8988T (cell line): ENCODE results near the gene FLVCR2.
"Not testable (repeated sequence)": the region's sequence is repeated elsewhere in the genome, so short reads cannot be mapped to it uniquely, and the experiment has no call there.

ENCODE experiments used
- DNase-seq: peaks from one replicate; pipeline ENCODE4 v3.0.0; 2011

FLVCR2 gene

DNA sequence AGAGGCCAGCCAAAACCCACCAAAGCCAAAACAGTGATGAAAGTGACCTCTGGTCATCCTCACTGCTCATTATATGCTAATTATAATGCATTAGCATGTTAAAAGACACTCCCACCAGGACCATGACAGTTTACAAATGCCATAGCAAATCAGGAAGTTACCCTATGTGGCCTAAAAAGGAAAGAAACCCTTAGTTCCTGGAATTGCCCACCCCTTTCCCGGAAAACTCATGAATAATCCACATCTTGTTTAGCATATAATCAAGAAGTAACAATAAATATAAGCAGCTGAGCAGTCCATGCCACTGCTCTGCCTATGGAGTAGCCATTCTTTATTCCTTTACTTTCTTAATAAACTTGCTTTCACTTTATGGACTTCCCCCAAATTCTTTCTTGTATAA is 21.7 kb downstream of the FLVCR2 start:
- not testable (repeated sequence) for DNase-seq

DNA sequence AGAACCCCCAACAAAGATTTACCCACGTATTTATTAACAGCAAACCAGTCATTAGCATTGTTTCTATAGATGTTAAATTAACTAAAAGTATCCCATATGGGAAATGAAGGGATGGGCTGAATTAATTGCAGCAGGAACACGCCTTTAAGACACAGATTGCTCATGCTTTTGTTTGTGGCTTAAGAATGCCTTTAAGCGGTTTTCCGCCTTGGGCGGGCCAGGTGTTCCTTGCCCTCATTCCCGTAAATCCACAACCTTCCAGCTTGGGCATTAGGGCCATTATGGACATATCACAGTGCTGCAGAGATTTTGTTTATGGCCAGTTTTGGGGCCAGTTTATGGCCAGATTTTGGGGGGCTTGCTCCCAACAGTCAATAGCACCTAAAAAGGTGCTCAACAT is 22.6 kb downstream of the FLVCR2 start:
- not testable (repeated sequence) for DNase-seq

DNA sequence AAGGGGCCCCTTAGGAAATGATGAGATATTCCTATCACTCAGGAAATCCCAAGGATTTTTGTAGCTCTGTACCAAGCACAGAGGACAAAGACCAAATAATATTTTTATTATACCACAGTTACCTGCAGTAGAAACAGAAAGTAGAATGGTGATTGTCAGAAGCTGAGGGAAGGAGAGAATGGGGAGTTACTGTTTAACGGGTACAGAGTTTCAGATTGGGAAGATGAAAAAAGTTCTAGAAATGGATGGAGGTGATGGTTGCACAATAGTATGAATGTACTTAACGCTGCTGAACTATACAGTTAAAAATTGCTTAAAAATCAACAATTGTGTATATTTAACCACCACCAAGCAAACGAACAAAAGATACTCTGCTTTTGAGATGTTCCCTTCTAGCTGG is 24.1 kb downstream of the FLVCR2 start:
- DNase-seq: no peak

DNA sequence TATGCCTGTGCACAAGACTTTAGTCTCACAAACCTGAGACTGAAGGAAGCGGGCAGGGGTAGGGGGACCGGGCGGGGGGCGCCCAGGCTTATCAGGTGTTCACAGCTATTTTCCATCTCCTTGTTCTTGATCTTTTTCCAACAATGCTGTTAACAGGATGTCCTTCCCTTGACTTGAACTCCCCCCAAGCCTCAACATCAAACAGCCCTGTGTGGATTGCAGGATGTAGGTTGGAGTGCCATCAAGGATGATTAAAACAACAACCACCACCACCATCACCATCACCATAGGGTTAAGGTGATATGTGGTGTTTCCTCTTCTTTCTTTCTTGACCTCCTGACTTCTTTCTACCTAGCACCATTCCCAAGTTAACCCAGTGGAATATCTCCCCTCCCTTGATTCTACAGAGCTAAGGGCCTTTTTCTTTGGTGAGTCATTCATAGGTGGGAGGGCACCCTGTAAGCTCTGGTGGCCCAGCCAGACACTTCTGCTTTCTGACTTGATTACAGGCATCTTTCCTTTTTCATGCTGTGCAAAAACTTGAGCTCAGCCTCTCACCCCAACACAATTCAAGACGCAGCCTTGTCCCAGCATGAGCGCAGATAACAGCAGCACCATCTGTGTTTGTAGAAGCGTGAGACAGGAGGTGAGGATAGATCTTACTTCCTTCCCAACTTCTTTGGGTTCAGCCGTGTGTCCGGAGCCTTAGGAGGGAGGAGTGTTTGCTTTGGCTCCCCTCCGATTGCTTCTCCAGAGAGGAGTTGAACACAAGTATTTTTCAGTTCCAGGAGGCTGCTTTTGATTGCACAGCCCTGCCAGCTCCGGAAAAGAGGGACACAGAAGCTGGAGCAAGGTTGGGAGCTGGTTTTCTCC is 26.8 kb downstream of the FLVCR2 start:
- no peak for DNase-seq

DNA sequence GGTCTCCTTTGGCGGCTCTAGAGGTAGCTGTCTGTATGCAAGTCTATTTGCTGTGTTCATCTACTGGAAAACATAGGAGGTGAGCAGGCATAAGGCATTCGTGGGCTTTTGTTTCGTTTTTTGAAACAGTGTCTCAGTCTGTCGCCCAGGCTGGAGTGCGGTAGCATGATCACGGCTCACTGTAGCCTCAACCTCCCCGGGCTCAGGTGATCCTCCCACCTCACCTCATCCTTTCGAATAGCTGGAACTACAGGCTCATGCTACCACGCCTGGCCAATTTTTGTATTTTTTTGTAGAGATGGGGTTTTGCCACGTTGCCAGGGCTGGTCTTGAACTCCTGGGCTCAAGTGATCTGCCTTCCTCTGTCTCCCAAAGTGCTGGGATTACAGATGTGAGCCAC is 27.5 kb downstream of the FLVCR2 start:
- no peak for DNase-seq

DNA sequence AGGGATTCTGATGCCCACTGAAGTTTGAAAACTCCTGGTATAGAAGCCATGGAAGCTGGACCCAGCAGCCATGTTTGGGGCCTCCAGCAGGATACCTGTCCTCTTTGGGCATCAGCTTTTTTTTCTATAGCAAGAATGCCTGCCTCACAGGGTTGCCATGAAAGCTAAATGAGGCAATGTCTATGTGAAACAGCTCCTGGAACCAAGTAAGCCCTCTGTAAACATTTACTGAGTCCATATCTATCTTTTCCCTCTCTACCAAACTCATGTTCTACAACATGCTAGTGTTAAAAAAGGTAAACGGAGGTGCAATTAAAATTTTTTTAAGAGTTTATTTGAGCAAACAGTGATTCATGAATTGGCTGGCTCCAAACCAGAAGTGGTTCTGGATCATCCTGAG is 28.6 kb downstream of the FLVCR2 start:
- no peak for DNase-seq

DNA sequence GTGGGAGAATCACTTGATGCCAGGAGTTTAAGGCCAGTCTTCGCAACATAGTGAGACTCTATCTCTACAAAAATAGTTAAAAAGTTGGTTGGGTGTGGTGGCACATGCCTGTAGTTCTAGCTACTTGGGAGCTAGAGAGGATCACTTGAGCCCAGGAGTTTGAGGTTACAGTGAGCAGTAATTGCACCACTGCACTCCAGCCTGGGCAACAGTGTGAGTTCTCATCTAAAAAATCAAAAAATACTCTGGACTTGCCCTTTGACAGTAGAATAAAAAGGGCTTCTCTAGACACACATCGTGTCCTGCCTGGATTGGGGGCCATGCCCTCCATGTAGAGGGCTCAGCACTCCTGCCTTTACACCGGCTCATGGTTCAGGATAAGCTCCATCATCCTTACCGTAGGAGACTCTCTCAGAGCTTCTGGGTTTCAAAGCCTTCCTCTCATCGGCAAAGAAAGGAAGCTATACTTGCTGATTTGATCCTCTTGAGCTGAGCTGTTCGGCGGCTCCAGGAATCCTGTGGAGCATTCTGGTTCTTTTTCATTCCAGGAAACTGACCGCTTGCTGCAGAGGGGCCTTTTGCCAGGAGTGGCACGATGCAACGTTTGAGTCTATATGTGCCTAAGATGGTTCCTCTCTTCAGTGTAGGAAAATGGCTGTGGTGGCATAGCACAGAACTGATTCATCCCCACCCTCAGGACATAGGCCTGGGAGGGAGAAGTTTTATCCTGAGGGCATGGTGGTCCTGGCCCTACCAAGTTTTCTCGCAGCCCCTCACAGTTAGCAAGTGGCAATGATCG is 29.6 kb downstream of the FLVCR2 start:
- no peak for DNase-seq

DNA sequence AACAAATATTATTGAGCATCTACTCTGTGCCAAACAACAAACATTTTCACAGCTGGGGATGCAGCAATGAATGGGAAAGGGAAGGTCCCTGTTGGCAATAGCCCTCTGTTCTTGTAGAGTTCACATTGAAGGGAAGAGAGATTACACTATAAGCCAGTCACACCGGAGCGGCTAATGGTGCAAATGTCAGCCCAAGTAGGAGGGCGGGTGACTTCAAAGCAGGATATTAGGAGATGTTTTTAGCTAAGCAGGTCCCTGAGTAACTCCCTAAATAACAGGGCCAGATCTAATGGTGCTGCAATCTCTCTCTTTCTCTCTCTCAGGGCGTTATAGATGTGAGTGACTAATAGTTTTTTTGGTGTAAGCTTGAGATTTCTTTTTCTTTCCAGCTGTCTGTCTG is 30.7 kb downstream of the FLVCR2 start:
- no peak for DNase-seq

DNA sequence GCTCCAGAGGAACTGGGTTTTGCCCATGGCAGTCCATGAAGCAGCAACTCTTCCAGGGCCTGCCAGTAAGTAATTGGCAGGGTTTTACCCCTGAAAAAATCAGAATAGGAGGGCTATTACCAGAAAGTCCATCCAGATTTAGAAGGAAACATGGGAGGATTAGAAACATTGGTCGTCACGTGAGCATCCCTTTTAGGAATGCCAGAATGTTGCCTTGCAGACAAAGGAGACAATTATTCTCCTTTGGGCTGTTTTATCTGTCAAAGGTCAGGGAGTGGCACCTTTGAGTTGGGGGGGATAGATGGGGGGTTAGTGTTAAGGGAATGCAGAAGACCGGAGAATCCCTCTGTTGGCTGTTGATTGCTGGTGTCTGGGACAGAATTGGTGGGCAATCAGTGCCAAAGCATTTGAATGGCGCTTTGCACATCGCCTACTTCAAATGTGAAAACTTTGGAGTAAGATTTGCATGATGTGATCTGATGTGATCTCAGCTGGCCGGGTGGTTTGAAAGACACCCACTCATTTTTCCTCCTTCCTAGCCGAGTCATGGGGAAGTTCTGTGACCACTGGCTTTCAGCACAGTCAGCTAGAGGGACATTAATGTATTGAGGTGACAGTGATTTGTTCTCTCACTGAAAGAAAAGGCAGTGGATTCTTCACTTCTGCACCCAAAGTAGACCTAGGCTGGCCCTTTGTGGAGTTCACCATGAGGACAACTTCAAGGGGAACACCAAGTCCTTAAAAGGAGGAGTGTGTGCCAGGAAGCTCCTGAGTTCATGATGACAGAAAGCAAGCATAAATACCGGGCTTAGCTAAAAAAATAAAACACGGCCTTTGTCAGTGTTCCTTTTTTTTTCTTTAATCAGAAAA is 31.4 kb downstream of the FLVCR2 start:
- DNase-seq: no peak

DNA sequence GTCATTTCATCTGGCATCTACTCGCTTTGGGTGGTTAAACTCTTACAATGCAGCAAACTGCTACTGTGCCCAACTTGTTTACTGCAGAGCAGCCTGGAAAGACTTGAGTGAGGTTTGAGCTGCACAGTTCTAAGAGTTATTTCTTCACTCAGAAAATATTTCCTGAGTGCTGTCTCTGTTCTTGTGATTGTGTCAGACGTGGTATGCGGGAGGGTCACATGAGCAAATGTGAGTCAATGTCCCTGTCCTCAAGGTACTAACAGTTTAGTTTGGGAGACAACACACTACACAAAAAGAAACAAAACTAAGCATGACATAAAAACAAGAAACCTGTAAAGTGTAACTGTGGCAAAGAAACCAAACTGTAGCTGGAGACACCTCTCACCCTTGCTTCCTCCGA is 32.4 kb downstream of the FLVCR2 start:
- no peak for DNase-seq

DNA sequence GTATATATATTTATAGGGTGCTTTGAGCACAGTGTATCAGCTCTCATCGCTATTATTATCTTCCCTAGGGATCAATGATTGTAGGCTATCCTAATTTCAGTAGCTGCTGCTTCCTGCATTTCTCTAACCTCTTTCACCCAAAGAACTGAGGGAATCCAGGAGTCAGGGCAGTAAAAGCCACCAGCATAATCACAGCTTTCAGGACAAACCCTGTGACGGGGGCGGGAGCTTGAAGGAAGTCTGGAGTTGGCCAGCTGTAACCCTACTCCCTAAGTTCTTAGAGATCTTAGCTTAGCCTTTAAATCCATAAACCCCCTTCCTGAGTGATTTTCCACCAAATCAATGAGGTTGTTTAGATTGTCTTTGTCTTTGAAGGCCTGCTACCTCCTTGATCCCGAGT is 33.7 kb downstream of the FLVCR2 start:
- DNase-seq: no peak

DNA sequence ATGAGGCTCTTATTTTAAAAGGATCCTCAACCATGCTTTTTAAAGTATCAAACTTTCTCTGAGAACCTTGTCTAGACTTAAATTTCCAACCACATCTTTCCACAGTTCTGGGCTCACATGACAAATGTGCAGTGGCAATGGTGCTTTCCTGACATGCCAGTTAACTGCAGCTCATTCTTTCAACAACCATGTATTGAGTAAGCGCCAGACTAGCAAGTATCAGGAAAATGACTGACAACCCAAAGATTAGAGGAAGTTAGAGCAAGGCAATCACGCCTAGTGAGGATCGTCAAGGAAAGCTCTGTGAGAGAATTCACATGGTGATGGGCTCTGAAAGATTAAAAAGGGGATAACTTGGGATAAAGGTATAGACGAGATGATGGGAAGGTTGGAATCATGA is 35.8 kb downstream of the FLVCR2 start:
- DNase-seq: no peak

DNA sequence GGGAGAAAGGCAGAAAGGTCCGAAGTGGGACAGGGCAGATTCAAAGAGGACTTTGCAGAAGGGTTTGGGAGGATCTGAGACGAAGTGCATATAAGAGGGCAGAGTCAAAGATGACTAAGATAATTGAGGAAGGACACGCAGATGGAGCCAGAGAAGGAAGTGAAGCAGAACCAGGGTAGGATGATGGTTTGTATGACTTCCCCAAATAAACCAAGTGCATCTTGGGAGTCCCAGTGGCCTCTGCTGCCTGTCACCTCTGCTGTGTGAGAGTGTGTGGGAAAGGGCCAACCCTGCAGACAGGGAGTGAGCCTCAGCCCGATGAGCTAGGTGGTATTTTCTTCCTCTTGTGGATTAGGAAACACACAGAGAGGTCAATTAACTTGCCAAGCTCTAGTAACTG is 36.8 kb downstream of the FLVCR2 start:
- no peak for DNase-seq

DNA sequence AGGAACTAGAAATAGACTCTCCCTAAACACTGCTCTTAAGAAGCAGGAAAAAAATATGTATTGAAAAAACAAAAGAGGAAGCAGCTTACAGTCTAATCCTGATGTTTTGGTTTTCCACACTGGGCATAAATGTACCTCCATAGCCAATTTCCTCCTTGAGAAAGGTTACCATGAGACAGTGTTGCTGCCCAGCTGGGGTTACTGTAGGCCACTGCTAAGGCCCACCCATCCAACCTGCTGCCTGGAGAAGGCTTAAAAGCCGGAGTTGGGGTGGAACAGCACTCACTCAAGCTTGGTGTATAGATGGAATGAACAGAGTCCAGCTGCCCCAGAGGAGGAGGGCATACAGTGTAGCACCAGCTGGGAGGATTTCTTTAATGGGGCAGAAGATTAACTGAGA is 41.1 kb downstream of the FLVCR2 start:
- DNase-seq: no peak

DNA sequence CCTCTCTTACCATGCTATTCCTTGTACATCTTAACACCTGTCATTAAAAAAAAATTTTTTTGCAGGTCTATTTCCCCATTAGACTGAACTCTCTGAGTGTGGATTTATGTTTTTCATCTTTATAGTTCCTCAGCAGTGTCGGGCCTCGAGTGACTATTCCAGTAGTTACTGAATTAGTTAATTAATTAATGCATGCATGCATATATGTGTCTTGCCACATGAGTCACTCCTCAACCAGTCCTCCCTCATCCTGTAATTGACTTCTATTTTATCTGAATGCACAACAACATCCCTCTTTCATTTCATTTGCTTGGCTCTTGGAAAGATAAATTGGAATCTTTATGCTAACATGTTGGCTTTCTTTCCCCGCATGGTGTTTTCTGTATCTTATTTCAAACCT is 46.6 kb downstream of the FLVCR2 start:
- DNase-seq: no peak

DNA sequence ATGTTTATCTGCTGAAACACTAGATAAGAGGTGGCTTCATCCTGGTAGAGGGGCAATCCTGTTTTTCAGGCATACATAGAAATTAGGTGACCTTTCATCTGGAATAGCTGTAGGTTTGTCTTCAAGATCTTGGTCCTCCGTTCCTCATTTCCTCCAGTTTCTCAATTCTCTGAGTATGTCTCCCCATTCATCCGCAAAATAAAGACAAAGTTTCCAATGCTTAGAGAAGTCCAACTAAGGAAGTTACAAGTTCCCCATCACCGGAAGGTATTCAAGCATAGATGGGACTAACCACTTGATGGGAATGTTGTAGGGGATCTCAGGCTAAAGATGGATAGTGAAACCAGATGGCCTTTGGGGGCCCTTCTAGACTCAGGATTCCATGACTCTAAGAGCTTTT is 48.0 kb downstream of the FLVCR2 start:
- DNase-seq: no peak

DNA sequence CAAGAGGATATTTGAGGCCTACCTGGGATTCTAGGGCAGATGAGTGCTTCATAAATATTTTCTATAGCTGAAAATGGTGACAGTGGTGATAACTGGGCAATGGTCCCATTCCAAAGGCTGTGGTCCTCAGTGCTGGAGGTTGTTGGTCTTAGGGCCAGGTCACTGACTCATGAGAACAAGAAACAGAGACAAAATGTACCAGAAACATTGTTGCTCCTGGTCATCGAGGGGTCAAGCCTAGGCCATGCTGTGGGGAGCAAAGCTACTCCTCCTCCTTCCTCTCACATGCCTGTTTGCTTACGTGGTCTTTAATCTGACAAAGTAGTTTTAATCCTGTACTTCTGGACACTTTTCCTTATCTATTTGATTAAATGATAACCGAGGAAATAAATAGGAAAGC is 48.4 kb downstream of the FLVCR2 start:
- no peak for DNase-seq

DNA sequence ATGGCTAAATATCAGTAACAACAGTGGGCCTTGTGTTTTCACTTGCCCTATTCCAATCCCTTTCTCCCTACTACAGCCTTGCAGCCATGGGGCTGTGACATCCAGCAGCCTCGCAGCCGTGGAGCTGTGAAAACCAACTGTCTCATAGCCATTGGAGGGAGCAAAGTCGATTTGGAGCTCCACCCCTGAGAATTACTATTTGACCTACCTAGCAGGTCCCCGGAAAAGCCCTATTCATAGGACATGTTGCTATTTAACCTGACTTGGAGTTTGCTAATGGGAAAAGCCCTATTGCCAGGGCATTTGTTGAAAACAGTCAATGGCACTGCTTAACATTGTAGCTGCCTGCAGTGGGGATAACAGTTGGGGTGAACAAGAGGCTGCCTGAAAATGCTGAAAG is 49.0 kb downstream of the FLVCR2 start:
- DNase-seq: no peak

DNA sequence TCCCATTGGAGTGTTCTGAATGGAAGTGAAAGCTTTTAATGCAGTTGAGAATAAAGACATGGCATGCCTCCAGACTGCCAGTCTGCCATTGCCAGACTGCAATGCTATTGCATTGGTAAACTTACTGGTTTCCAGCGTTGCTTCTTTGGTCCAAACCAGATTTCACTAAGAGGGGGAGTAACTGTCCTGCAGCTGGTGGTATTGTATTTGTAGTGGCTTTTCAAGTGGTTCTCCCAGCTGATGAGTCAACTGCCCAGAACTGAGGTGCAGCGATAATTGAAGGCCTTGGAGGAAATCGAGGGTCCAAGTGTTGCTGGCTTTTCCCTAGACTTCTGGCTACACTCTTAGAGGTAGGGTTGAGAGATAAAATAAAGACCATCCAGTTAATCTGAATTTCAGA is 50.4 kb downstream of the FLVCR2 start:
- no peak for DNase-seq

DNA sequence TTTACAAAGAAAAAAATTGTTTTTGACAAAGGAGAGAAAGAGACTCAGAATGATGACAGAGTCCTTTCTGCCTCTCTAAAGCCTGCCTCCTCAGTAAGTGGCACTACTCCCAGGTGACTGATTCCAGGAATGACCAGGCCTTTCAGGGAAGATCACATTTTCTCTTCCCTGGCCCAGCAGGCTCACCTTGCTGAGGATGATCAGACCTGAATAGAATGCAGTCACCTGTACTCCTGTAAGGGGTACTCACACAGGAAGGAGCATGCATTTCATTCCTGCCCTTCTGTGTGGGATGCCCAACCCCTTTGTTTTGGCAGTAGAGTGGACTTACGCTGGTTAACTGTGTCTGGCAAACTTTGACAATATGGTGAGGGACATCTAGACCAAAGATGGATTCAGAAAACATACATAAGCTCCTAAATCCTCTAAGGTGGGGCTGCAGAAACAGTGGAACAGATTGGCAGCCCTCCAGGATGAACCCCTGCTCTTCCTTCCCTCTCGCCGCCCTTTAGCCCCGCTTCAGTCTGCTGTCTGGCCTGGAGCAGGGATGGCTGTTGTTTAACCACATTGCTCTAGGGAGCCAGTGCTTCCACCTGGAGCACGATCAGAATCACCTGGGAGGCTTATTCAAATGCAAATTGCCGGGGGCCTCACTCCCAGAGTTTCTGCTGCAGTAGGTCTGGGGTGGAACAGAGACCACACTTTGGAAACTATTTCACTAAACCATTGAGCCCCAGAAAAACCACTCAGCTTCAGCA is 52.5 kb downstream of the FLVCR2 start:
- no peak for DNase-seq

DNA sequence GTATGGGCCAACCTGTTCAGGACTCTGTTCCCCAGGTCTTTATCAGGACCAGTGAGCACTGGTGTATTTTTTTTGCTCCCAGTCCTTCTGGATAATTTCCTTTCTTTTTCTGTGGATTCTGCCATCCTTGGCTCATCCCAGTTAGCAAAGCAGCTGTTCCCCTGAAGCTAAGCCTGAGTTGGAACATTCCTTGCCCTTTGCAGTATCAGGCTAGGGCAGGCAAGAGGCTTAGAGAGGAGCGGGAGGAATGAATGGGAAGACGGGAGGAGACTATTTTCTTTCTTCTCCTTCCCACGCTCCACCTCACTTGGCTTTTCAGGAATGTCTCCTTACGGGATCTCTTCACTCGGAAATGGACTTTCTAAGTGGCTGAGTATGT is 53.0 kb downstream of the FLVCR2 start:
- DNase-seq: no peak

DNA sequence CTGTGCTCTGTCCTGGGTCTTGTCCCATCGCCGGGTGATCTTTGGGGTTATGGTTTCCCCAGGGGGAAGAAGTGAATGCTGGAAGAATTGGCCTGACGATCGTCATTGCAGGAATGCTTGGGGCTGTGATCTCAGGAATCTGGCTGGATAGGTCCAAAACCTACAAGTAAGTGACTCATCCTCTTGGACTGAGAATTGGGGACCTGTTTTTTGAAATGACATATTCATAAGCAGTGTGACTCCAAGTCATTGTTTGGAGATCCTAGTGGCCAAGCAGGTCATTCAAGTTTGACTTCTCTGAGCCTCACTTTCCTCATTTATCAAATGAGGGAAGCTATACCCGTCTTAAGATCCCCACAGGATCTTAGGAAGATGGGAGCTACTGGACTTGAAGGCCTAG is 56.4 kb downstream of the FLVCR2 start:
- no peak for DNase-seq
